LNCAP (cell line): ENCODE data around the gene EPHA4.

Experiments
- CTCF ChIP-seq: fragments of 450-650 bp; IDR thresholded peaks from 2 replicates; pipeline ENCODE4 v1.5.1; 2017; ENCODE audit warnings: mild to moderate bottlenecking

The EPHA4 gene

GRCh38 chr2:221521233-221521845, 50.8 kb downstream of the EPHA4 start:
- TF ChIP-seq CTCF, result no peak

GRCh38 chr2:221518935-221519625, 53.0 kb downstream of the EPHA4 start:
- no peak for TF ChIP-seq CTCF

GRCh38 chr2:221518201-221518934, 53.7 kb downstream of the EPHA4 start:
- TF ChIP-seq CTCF, result no peak

GRCh38 chr2:221517696-221518151, 54.4 kb downstream of the EPHA4 start:
- TF ChIP-seq CTCF, result no peak

- TF ChIP-seq CTCF, result no peak
Observed at GRCh38 chr2:221517146-221517695, 54.9 kb downstream of the EPHA4 start.

- no peak for TF ChIP-seq CTCF
Observed at GRCh38 chr2:221515864-221516263, 56.2 kb downstream of the EPHA4 start.

GRCh38 chr2:221514305-221515040, 57.6 kb downstream of the EPHA4 start:
- no peak for TF ChIP-seq CTCF
